GM11168 (cell line): ENCODE results near the gene TARBP1.

Experiments
- in situ Hi-C: fragments of 300-500 bp; cut with MboI; formaldehyde crosslinking; loops from one replicate; pipeline ENCODE4 v1.12.0; 2022; ENCODE audit warnings: low sequenced_read_pairs; ENCODE audit not compliant: unreplicated experiment

Gene TARBP1

GRCh38 chr1:234486858-234487840 is 8.2 kb upstream of the TARBP1 start:
- in situ Hi-C loops = loop anchor here (25.0 kb wide), 1 partner anchor 375 kb away; no protein-coding TSS in a partner anchor

GRCh38 chr1:234484991-234485739 is 6.2 kb upstream of the TARBP1 start:
- in situ Hi-C loops = loop anchor here (25.0 kb wide), 1 partner anchor 377 kb away; no protein-coding TSS in a partner anchor

- in situ Hi-C loops = loop anchor here (25.0 kb wide), 1 partner anchor 378 kb away; no protein-coding TSS in a partner anchor
These were observed 5.2 kb upstream of the TARBP1 start for GRCh38 chr1:234484218-234484617.

- in situ Hi-C loops = loop anchor here (25.0 kb wide), 1 partner anchor 381 kb away; no protein-coding TSS in a partner anchor
These were observed 2.8 kb upstream of the TARBP1 start for GRCh38 chr1:234481771-234482170.

- in situ Hi-C loops = loop anchor here (25.0 kb wide), 1 partner anchor 382 kb away; no protein-coding TSS in a partner anchor
These were observed 887 bp upstream of the TARBP1 start for GRCh38 chr1:234479866-234480265.

GRCh38 chr1:234479310-234479559 is 256 bp upstream of the TARBP1 start:
- in situ Hi-C loops = loop anchor here (25.0 kb wide), 1 partner anchor 383 kb away; no protein-coding TSS in a partner anchor

- in situ Hi-C loops = loop anchor here (25.0 kb wide), 1 partner anchor 384 kb away; no protein-coding TSS in a partner anchor
These were observed 863 bp downstream of the TARBP1 start for GRCh38 chr1:234478152-234478480.

GRCh38 chr1:234477386-234478151 is 1.4 kb downstream of the TARBP1 start:
- in situ Hi-C loops = loop anchor here (25.0 kb wide), 1 partner anchor 385 kb away; no protein-coding TSS in a partner anchor

- in situ Hi-C loops = loop anchor here (25.0 kb wide), 1 partner anchor 386 kb away; no protein-coding TSS in a partner anchor
These were observed 2.8 kb downstream of the TARBP1 start for GRCh38 chr1:234476172-234476571.

GRCh38 chr1:234475167-234475793 is 3.7 kb downstream of the TARBP1 start:
- in situ Hi-C loops = loop anchor here (25.0 kb wide), 1 partner anchor 387 kb away; no protein-coding TSS in a partner anchor

- in situ Hi-C loops = no loop called here
These were observed 4.6 kb downstream of the TARBP1 start for GRCh38 chr1:234474375-234474774.

- in situ Hi-C loops = no loop called here
These were observed 5.9 kb downstream of the TARBP1 start for GRCh38 chr1:234473118-234473517.

- in situ Hi-C loops = no loop called here
These were observed 9.6 kb downstream of the TARBP1 start for GRCh38 chr1:234469376-234469775.

- in situ Hi-C loops = no loop called here
These were observed 10.4 kb downstream of the TARBP1 start for GRCh38 chr1:234468580-234468979.

GRCh38 chr1:234467821-234468220 is 11.2 kb downstream of the TARBP1 start:
- in situ Hi-C loops = no loop called here

GRCh38 chr1:234466945-234467344 is 12.0 kb downstream of the TARBP1 start:
- in situ Hi-C loops = no loop called here

GRCh38 chr1:234463749-234464148 is 15.2 kb downstream of the TARBP1 start:
- in situ Hi-C loops = no loop called here

- in situ Hi-C loops = no loop called here
These were observed 18.3 kb downstream of the TARBP1 start for GRCh38 chr1:234460652-234461051.

- in situ Hi-C loops = no loop called here
These were observed 20.5 kb downstream of the TARBP1 start for GRCh38 chr1:234458352-234459017.
